Measurements from ENCODE around the gene PODXL.

DNA sequence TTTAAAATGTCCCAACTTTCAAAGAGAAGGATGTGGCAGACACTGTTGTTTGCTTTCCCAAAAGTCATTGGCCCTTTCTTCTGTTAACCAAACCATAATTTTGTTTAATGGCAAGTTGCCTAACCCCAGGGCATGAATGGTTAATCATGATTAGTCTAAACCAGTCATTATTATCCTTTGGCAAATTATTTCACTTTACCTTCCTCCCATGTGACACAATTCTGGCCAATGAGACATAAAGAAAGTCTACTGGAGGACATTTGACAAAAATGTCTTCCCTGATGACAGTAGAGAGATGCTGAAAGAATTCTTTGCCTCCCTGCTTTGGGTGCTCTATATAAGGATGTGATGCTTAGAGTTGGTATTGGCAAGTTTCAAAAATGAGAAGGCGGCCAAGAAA lies 101.9 kb downstream of the PODXL start:
- TF ChIP-seq, protein P1, sequence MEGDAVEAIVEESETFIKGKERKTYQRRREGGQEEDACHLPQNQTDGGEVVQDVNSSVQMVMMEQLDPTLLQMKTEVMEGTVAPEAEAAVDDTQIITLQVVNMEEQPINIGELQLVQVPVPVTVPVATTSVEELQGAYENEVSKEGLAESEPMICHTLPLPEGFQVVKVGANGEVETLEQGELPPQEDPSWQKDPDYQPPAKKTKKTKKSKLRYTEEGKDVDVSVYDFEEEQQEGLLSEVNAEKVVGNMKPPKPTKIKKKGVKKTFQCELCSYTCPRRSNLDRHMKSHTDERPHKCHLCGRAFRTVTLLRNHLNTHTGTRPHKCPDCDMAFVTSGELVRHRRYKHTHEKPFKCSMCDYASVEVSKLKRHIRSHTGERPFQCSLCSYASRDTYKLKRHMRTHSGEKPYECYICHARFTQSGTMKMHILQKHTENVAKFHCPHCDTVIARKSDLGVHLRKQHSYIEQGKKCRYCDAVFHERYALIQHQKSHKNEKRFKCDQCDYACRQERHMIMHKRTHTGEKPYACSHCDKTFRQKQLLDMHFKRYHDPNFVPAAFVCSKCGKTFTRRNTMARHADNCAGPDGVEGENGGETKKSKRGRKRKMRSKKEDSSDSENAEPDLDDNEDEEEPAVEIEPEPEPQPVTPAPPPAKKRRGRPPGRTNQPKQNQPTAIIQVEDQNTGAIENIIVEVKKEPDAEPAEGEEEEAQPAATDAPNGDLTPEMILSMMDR (optimal IDR thresholded peaks at IDR 0.05 in 1 of 3, IDR thresholded peaks at IDR 0.05 in 1 of 3, conservative IDR thresholded peaks at IDR 0.05 in 1 of 3; ENCODE audit: extremely low read depth in 1 of 3, insufficient read depth in 2 of 3, low read length in 3 of 3): no peak
- TF ChIP-seq EZH2 (IDR thresholded peaks at IDR 0.05; ENCODE audit: low read length): no peak

All from keratinocyte (primary cell).